ENCODE measurements around the gene SLC13A2. TPM values are rescaled to one million over a fixed set of nuclear protein-coding genes. Genes with fewer than 3 reads are reported as not detected.
"Not testable (repeated sequence)": the region's sequence is repeated elsewhere in the genome, so short reads cannot be mapped to it uniquely, and the experiment has no call there.

SLC13A2 gene
- total RNA-seq, 4 donors from 2014 or later: 0.37 TPM; not detected in 3

DNA sequence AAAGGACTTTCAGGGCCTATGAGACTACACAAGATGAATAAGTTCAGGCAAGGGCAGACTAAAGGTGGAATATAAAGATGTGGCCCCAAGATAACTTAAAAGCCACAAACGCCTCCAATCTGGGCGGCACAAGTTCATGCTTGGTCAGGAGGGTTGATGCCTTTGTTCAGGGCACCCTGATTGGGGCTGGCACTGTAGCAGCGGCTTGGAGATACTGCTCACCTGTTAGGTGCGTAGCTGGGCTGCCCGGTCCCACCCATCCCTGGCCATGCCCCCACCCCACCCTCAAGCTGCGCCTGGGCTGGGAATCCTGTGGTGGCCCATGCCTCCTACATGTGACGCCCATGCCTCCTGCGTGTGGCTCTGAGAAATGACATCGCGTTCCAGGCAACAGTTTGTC is 12.5 kb upstream of the SLC13A2 start:
- H3K27ac ChIP-seq: no peak overlapping the region
- no peak for ATAC-seq
- no peak for TF ChIP-seq EP300 (IDR thresholded peaks at IDR 0.05)
- TF ChIP-seq POLR2AphosphoS5 (IDR thresholded peaks at IDR 0.05): no peak
- TF ChIP-seq POLR2A (IDR thresholded peaks at IDR 0.05): no peak
- TF ChIP-seq, protein P1, sequence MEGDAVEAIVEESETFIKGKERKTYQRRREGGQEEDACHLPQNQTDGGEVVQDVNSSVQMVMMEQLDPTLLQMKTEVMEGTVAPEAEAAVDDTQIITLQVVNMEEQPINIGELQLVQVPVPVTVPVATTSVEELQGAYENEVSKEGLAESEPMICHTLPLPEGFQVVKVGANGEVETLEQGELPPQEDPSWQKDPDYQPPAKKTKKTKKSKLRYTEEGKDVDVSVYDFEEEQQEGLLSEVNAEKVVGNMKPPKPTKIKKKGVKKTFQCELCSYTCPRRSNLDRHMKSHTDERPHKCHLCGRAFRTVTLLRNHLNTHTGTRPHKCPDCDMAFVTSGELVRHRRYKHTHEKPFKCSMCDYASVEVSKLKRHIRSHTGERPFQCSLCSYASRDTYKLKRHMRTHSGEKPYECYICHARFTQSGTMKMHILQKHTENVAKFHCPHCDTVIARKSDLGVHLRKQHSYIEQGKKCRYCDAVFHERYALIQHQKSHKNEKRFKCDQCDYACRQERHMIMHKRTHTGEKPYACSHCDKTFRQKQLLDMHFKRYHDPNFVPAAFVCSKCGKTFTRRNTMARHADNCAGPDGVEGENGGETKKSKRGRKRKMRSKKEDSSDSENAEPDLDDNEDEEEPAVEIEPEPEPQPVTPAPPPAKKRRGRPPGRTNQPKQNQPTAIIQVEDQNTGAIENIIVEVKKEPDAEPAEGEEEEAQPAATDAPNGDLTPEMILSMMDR (IDR thresholded peaks at IDR 0.05): no peak
- no peaks in the 10 kb centered on the region for H3K4me1 ChIP-seq
- H3K9me3 ChIP-seq: no peaks in the 10 kb centered on the region
- WGBS, 2 donors (ENCODE audit: low coverage in 1 of 2): 60 to 80% methylated on average over 1 to 2 of the region's 10 CpGs
- peaks cover 25% of the 10 kb centered on the region for H3K27me3 ChIP-seq
- H3K36me3 ChIP-seq: no peaks in the 10 kb centered on the region
- no peak overlapping the region for H3K4me3 ChIP-seq

DNA sequence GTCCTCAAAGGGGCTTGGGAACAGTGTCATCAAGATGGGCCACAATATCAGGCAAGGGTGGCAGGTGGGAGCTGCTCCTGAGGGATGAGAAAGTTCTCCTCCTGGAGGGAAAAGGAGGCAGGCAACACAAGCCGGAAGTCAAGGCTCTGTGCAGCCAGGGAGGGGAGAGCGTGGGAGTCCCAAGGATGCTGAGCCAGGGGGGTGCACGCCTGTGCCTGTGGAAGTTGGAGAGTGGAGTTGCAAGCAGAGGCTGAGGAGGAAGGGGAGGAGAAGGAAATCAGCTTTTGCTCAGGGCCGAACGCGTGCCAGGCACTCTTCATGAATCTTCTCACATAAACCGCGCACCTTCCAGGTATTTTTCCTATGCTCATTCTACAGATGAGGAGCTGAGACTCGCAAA is 7.4 kb upstream of the SLC13A2 start:
- H3K9me3 ChIP-seq: no peaks in the 10 kb centered on the region
- ATAC-seq: no peak
- WGBS, 2 donors (ENCODE audit: low coverage in 1 of 2): 53 to 66% methylated on average over 8 of the region's 9 CpGs
- no peak overlapping the region for H3K4me3 ChIP-seq
- H3K27me3 ChIP-seq: peaks cover 62% of the 10 kb centered on the region
- H3K36me3 ChIP-seq: no peaks in the 10 kb centered on the region
- no peaks in the 10 kb centered on the region for H3K4me1 ChIP-seq
- TF ChIP-seq POLR2AphosphoS5 (IDR thresholded peaks at IDR 0.05): no peak
- no peak for TF ChIP-seq POLR2A (IDR thresholded peaks at IDR 0.05)
- TF ChIP-seq, protein P1 (IDR thresholded peaks at IDR 0.05): no peak
- no peak for TF ChIP-seq EP300 (IDR thresholded peaks at IDR 0.05)
- no peak overlapping the region for H3K27ac ChIP-seq

DNA sequence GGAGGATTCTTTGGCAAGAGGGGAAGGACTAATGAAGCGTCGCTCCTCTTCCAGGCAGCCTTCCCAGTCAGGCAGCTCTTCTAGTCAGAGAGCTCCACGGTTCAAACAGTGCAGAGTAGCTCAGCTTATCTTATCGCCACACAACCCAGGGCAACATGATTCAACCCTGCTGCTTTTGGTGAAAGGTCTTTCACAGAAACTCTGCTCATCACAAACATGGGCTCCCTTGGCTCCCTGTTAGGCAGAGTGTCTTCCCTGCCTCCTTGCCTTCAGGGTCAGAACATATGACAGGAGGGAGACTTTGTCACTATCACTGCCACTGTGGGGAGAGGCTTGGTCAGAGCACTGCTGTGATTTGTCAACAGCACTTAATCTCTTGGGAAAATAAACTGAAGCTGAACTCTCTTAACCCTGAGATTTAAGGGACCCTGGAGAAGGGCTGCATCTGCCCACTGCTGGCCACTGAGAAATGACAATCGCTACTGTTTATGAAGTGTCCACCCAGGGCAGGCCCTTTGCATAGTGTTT is 6.9 kb upstream of the SLC13A2 start:
- TF ChIP-seq POLR2AphosphoS5 (IDR thresholded peaks at IDR 0.05) (no peak), EP300 (IDR thresholded peaks at IDR 0.05) (no peak)
- TF ChIP-seq, protein P1 (IDR thresholded peaks at IDR 0.05): no peak
- no peaks in the 10 kb centered on the region for H3K4me1 ChIP-seq
- no peaks in the 10 kb centered on the region for H3K36me3 ChIP-seq
- H3K27me3 ChIP-seq: peaks cover 62% of the 10 kb centered on the region
- no peak overlapping the region for H3K27ac ChIP-seq
- no peak for ATAC-seq
- WGBS, 2 donors (ENCODE audit: low coverage in 1 of 2): 0 to 16% methylated on average over 1 to 5 of the region's 5 CpGs
- no peaks in the 10 kb centered on the region for H3K9me3 ChIP-seq
- no peak overlapping the region for H3K4me3 ChIP-seq

DNA sequence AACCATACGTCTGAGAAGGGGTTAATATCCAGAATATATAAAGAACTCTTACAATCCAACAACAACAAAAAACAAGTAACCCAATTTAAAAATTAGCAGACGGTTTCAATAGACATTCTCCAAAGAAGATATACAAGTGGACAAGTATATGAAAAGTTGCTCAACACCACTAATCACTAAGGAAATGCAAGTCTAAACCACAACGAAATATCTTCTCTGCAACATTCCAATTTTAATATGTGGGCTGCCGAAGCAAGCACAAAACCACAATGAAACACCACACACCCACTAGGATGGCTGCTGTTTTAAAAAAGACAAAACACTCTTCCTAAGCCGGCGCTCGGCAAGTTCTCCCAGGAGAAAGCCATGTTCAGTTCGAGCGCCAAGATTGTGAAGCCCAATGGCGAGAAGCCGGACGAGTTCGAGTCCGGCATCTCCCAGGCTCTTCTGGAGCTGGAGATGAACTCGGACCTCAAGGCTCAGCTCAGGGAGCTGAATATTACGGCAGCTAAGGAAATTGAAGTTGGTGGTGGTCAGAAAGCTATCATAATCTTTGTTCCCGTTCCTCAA is 5.9 kb upstream of the SLC13A2 start:
- 40 to 83% methylated on average over 5 to 13 of the region's 17 CpGs for WGBS, 2 donors (ENCODE audit: low coverage in 1 of 2)
- TF ChIP-seq, protein P1 (IDR thresholded peaks at IDR 0.05): no peak
- no peak for TF ChIP-seq POLR2AphosphoS5 (IDR thresholded peaks at IDR 0.05)
- no peak for TF ChIP-seq EP300 (IDR thresholded peaks at IDR 0.05)
- TF ChIP-seq POLR2A (IDR thresholded peaks at IDR 0.05): no peak
- H3K36me3 ChIP-seq: no peaks in the 10 kb centered on the region
- ATAC-seq: no peak
- H3K9me3 ChIP-seq: no peaks in the 10 kb centered on the region
- no peak overlapping the region for H3K27ac ChIP-seq
- peaks cover 62% of the 10 kb centered on the region for H3K27me3 ChIP-seq
- H3K4me1 ChIP-seq: no peaks in the 10 kb centered on the region
- H3K4me3 ChIP-seq: no peak overlapping the region

DNA sequence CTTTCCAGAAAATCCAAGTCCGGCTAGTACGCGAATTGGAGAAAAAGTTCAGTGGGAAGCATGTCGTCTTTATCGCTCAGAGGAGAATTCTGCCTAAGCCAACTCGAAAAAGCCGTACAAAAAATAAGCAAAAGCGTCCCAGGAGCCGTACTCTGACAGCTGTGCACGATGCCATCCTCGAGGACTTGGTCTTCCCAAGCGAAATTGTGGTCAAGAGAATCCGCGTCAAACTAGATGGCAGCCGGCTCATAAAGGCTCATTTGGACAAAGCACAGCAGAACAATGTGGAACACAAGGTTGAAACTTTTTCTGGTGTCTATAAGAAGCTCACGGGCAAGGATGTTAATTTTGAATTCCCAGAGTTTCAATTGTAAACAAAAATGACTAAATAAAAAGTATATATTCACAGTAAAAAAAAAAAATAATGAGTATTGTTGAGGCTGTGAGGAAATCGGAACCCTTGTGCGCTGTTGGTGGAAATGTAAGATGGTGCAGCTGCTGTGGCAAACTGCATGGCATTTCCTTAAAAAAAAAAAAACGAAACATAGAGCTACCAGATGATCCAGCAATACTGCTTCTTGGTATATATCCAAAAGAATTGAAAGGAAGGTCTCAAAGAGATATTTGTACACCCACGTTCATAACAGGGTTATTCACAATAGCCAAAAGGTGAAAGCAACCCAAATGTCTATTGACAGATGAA is 5.3 kb upstream of the SLC13A2 start:
- WGBS, 2 donors (ENCODE audit: low coverage in 1 of 2): 64 to 75% methylated on average over 5 to 18 of the region's 20 CpGs
- H3K27me3 ChIP-seq: peaks cover 58% of the 10 kb centered on the region
- ATAC-seq: not testable (repeated sequence)

More for the DNA sequence above, 5.3 kb upstream of the SLC13A2 start:
- not testable (repeated sequence) for H3K27ac ChIP-seq, H3K9me3 ChIP-seq, H3K4me3 ChIP-seq, H3K4me1 ChIP-seq, H3K36me3 ChIP-seq

Measured in gastroesophageal sphincter (tissue), 4 donors.